ENCODE results near the gene PLD6. TPM values are rescaled to one million over a fixed set of nuclear protein-coding genes. Genes with fewer than 3 reads are reported as not detected.

The PLD6 gene
- total RNA-seq, 1 donor from 2014 or later, result 4.8 TPM

GRCh38 chr17:17176341-17176740 lies 29.8 kb downstream of the PLD6 start:
- TF ChIP-seq CTCF (IDR thresholded peaks at IDR 0.05; ENCODE audit: insufficient read depth, low read length, poor library complexity, severe bottlenecking), result no peak
- no peaks in the 10 kb centered on the region for H3K27me3 ChIP-seq (ENCODE audit: control insufficient read depth, insufficient read depth, low read length)
- H3K36me3 ChIP-seq (ENCODE audit: control insufficient read depth, insufficient read depth, low read length), result peaks cover 6% of the 10 kb centered on the region
- no peak overlapping the region for H3K4me3 ChIP-seq (ENCODE audit: low read depth, low read length)
- no peak for DNase-seq (ENCODE audit: low read depth)

DNA sequence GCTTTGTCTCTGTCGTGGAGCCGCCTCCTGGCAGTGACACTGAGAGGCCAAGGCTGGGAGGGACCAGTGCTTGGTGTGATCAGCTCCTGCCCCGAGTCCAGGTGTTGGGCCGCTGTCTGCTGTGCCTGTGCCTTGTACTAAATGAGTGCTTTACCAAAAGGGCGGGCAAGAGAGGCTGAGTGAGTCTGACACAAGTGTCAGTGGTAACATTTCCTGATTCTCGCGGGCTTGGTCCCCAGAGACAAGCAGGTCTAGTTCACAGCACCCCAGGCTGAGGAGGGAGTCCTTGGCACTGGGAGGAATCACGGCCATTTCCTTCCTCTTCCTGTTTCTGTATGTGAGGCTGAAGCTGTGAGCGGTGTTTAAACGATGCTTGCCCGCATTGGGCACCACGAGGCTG lies 30.2 kb downstream of the PLD6 start:
- H3K36me3 ChIP-seq (ENCODE audit: control insufficient read depth, insufficient read depth, low read length), result peaks cover 6% of the 10 kb centered on the region
- DNase-seq (ENCODE audit: low read depth), result no peak
- H3K4me3 ChIP-seq (ENCODE audit: low read depth, low read length), result no peak overlapping the region
- TF ChIP-seq CTCF (IDR thresholded peaks at IDR 0.05; ENCODE audit: insufficient read depth, low read length, poor library complexity, severe bottlenecking), result no peak
- no peaks in the 10 kb centered on the region for H3K27me3 ChIP-seq (ENCODE audit: control insufficient read depth, insufficient read depth, low read length)

- DNase-seq (ENCODE audit: low read depth), result no peak
- no peaks in the 10 kb centered on the region for H3K27me3 ChIP-seq (ENCODE audit: control insufficient read depth, insufficient read depth, low read length)
- peaks cover 4% of the 10 kb centered on the region for H3K36me3 ChIP-seq (ENCODE audit: control insufficient read depth, insufficient read depth, low read length)
- no peak for TF ChIP-seq CTCF (IDR thresholded peaks at IDR 0.05; ENCODE audit: insufficient read depth, low read length, poor library complexity, severe bottlenecking)
- H3K4me3 ChIP-seq (ENCODE audit: low read depth, low read length), result no peak overlapping the region
Observed at GRCh38 chr17:17175340-17175739, 30.8 kb downstream of the PLD6 start.

GRCh38 chr17:17173921-17174320 lies 32.2 kb downstream of the PLD6 start:
- TF ChIP-seq CTCF (IDR thresholded peaks at IDR 0.05; ENCODE audit: insufficient read depth, low read length, poor library complexity, severe bottlenecking), result no peak
- Histone ChIP-seq H3K27me3 (ENCODE audit: control insufficient read depth, insufficient read depth, low read length) (no peaks in the 10 kb centered on the region), H3K36me3 (ENCODE audit: control insufficient read depth, insufficient read depth, low read length) (peaks cover 4% of the 10 kb centered on the region), H3K4me3 (ENCODE audit: low read depth, low read length) (no peak overlapping the region)
- DNase-seq (ENCODE audit: low read depth), result no peak

DNA sequence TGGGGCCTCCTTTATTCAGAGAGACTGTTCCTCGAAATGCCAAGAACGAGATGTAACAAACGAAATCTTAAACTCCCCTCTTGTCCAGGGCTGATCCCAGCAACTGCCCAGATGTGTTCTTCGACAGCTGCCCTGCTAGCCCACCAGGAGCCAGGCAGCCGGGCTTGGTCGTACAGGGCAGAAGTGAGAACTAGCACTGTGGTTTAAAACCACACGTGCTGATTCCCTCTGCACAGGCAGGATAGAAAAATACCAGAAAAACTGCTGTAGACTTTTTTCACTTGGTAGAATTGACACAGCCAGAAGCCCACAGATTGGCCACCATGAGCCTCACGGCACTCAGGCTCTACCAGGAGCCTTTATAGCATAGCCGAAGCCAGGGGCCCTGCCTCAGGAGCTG lies 33.1 kb downstream of the PLD6 start:
- no peak overlapping the region for H3K4me3 ChIP-seq (ENCODE audit: low read depth, low read length)
- peaks cover 4% of the 10 kb centered on the region for H3K36me3 ChIP-seq (ENCODE audit: control insufficient read depth, insufficient read depth, low read length)
- H3K27me3 ChIP-seq (ENCODE audit: control insufficient read depth, insufficient read depth, low read length), result no peaks in the 10 kb centered on the region
- no peak for TF ChIP-seq CTCF (IDR thresholded peaks at IDR 0.05; ENCODE audit: insufficient read depth, low read length, poor library complexity, severe bottlenecking)
- DNase-seq (ENCODE audit: low read depth), result no peak

Measured in kidney epithelial cell (primary cell).